Right lobe of liver (tissue), 6 donors: Measurements from ENCODE around the gene SERTAD3. TPM values are rescaled to one million over a fixed set of nuclear protein-coding genes. Genes with fewer than 3 reads are reported as not detected.

Experiments
- ATAC-seq, 4 donors: fragments of 200-7000 bp; cut with Tn5 transposase; one replicate each; pipeline ENCODE4 v1.9.1; 2020; ENCODE audit warnings: mild to moderate bottlenecking in 4 of 4, moderate library complexity in 4 of 4
- DNase-seq, 3 donors: peaks; one replicate each; pipeline ENCODE4 v3.0.0-alpha.2; 2020
- H3K27ac ChIP-seq, 3 donors: fragments of 200-600 bp; one replicate each; pipeline ENCODE4 v1.8.0; 2022
- H3K27me3 ChIP-seq, 2 donors: fragments of 200-600 bp; one replicate each; pipeline ENCODE4 v1.8.0; 2022
- H3K36me3 ChIP-seq, 4 donors: fragments of 200-600 bp; sonication (generic) in 1 of 4; one replicate each; pipeline versions ENCODE4 v1.5.1 to v1.8.0; 2017 to 2022; ENCODE audit warnings: control low read depth in 1 of 4
- H3K4me1 ChIP-seq, 4 donors: fragments of 200-600 bp; sonication (generic) in 1 of 4; one replicate each; pipeline versions ENCODE4 v1.5.1 to v1.8.0; 2017 to 2022; ENCODE audit warnings: control low read depth in 1 of 4
- H3K4me3 ChIP-seq, 3 donors: fragments of 200-600 bp; one replicate each; pipeline ENCODE4 v1.8.0; 2022
- H3K9me3 ChIP-seq, 4 donors: fragments of 200-600 bp; sonication (generic) in 1 of 4; one replicate each; pipeline versions ENCODE4 v1.5.1 to v1.8.0; 2017 to 2022; ENCODE audit warnings: control low read depth in 1 of 4
- POLR2A ChIP-seq: fragments of 450-650 bp; IDR thresholded peaks from one replicate; pipeline ENCODE4 v1.6.1; 2017; ENCODE audit warnings: antibody characterized with exemption, mild to moderate bottlenecking
- WGBS: methylation state at CpG from one replicate; pipeline ENCODE4 v1.1.6; 2018; ENCODE audit warnings: low coverage, low lambda C conversion rate; ENCODE audit not compliant: insufficient coverage; ENCODE audit errors: missing lambda C conversion rate; 5-methylcytosine and 5-hydroxymethylcytosine counted together
- intact Hi-C, 2 donors: fragments of 100-400 bp; cut with DNase I; formaldehyde crosslinking; loops; one replicate each; pipeline versions ENCODE4 v1.11.2 to v1.14.1; 2022
- small RNA-seq, 2 experiments: library from RNA; depleted of rRNA; stranded (forward); fragments of <200 nt; gene quantifications; one replicate each; pipeline ENCODE3, GENCODE V24; 2016
- total RNA-seq, 6 experiments: library from RNA; depleted of rRNA in 2 of 6; stranded (reverse); fragments of >200 nt in 2 of 6; fragmentation: NEBNext Ultra II Directional in 3 of 6; extraction: Animal tissue kit (Norgen Biotek cat#: 25700) in 3 of 6; gene quantifications; one replicate each; pipeline versions ENCODE4 v1.1.0 to v1.2.4, GENCODE V29; 2016 to 2023
- TF ChIP-seq, protein P1 (sequence below), 4 donors: fragments of 200-600 bp in 3 of 4; fragments of 450-650 bp in 1 of 4; IDR thresholded peaks; one replicate each; pipeline versions ENCODE4 v1.5.1 to v1.8.0; 2016 to 2022; ENCODE audit warnings: antibody characterized with exemption in 4 of 4, mild to moderate bottlenecking in 2 of 4
- donor health status: DM: no; HTN: yes; CAD: no.
- donor health status: DM: no; HTN: no; CAD: no.
- donor health status: DM: no; HTN: no; CAD: no.
- donor health status: DM: no; HTN: yes; CAD: no.
- donor health status: DM: no; HTN: yes; CAD: no.

The SERTAD3 gene
- total RNA-seq, 6 experiments from 2014 or later, result 5.2 to 10.1 (median 7.4) TPM

DNA sequence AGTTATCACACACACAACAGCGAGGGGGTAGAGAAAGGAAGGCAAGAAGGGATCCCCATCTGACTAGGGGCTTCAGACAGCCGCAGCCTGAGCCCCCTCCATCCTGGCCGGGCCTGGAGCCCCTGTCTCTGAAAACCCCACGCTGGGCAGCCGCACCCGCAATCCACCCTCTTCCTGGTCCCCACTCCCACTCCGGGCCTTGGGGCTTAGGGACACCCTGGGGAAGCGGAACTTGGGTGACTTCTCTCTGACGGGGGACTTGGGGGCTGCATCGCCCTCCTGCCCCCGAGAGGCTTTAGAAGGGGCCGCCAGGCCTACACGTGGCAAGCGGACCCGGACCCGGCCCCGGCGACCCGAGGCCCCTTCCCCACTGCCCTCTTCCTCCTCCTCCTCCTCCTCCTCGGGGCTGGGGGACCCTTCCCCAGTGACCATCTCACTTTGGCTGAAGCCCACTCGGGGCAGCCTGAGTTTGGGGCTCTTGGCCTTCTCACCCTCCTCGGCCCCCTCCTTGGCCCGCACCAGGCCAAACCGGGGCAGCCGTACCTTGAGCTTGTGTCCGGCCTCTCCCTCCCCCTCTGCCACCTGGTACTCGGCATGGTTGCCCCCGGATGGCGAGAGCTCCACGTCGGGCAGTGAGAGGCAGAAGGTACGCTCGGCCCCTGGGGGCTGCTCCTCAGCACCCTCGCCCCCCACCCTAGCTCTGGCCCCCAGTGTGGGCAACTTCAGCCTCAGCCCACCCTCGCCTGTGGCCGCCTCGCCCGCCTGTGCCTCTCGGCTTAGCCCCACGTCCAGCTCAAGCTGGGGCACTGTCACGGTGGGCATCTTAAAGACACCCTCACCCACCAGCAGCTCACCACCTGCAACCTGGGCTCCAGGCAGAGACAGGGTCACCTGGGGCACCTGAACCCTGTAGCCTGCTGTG lies 50.0 kb downstream of the SERTAD3 start:
- no peak overlapping the region for H3K4me3 ChIP-seq
- H3K36me3 ChIP-seq, result no peaks in the 10 kb centered on the region
- no peaks in the 10 kb centered on the region for H3K4me1 ChIP-seq
- H3K27ac ChIP-seq, result no peak overlapping the region
- no peaks in the 10 kb centered on the region for H3K27me3 ChIP-seq
- intact Hi-C loops, result no loop called here
- no peaks in the 10 kb centered on the region for H3K9me3 ChIP-seq
- WGBS, result 86% methylated on average over 9 of the region's 41 CpGs
- TF ChIP-seq, protein P1, sequence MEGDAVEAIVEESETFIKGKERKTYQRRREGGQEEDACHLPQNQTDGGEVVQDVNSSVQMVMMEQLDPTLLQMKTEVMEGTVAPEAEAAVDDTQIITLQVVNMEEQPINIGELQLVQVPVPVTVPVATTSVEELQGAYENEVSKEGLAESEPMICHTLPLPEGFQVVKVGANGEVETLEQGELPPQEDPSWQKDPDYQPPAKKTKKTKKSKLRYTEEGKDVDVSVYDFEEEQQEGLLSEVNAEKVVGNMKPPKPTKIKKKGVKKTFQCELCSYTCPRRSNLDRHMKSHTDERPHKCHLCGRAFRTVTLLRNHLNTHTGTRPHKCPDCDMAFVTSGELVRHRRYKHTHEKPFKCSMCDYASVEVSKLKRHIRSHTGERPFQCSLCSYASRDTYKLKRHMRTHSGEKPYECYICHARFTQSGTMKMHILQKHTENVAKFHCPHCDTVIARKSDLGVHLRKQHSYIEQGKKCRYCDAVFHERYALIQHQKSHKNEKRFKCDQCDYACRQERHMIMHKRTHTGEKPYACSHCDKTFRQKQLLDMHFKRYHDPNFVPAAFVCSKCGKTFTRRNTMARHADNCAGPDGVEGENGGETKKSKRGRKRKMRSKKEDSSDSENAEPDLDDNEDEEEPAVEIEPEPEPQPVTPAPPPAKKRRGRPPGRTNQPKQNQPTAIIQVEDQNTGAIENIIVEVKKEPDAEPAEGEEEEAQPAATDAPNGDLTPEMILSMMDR (IDR thresholded peaks at IDR 0.05), result no peak
- no peak for TF ChIP-seq POLR2A
- DNase-seq (no peak), ATAC-seq (no peak)

DNA sequence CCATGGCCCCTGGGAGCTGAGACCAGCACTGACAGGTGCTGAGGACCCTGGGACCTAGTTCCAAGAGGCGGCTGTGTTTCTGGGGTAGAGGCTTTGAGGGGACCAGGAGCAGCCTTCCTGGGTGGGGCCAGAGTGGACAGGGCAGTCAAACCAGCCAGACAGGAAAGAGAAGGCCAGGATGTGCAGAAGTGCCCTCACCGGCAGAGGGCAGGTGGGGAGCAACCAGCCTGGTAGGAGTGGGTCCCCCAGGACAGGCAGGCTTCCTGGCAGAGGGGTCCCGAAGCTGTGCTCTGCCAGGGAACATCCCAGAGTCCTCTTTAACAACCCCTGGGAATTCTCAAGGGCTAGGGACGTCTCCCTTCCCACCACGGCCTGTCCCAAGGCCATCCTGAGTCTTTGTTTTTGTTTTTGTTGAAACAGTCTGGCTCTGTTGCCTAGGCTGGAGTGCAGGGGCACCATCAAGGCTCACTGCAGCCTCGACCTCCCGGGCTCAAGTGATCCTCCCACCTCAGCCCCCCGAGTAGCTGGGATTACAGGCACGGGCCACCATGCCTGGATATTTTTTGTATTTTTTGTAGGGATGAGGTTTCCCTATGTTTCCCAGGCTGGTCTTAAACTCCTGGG lies 51.1 kb downstream of the SERTAD3 start:
- TF ChIP-seq, protein P1 (IDR thresholded peaks at IDR 0.05), result peak in 2 of 4 donors; percentile 7 to 14
- TF ChIP-seq POLR2A, result no peak
- Histone ChIP-seq H3K27ac (no peak overlapping the region), H3K4me3 (no peak overlapping the region), H3K27me3 (no peaks in the 10 kb centered on the region), H3K36me3 (no peaks in the 10 kb centered on the region), H3K9me3 (no peaks in the 10 kb centered on the region), H3K4me1 (no peaks in the 10 kb centered on the region)
- no peak for DNase-seq
- 55% methylated on average over 4 of the region's 9 CpGs for WGBS
- peak; percentile 15 to 57 (median 36) for ATAC-seq
- intact Hi-C loops, result no loop called here

DNA sequence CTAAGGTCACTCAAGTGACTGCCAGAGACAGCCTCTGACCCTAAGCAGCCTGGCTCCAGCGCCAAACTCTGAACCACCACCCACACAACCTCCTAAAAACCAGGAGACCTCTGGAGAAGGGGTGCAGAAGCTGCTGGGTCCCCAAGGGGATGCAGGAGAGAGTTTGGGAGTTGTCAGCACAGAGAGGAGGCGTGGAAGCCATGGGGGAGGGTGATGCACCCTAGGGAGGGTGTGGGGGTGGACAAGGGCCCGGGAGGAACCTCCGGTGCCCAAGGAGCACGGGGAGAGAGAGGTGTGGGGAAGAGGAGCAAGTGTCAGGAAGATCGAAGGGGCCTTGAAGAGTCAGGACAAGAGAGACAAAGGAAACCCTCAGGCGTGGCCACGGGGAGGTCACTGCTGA lies 52.0 kb downstream of the SERTAD3 start:
- Histone ChIP-seq H3K4me3 (no peak overlapping the region), H3K4me1 (no peaks in the 10 kb centered on the region), H3K27me3 (no peaks in the 10 kb centered on the region), H3K9me3 (no peaks in the 10 kb centered on the region), H3K27ac (no peak overlapping the region), H3K36me3 (no peaks in the 10 kb centered on the region)
- no peak for DNase-seq
- intact Hi-C loops, result no loop called here
- WGBS, result 77% methylated on average over 6 of the region's 8 CpGs
- ATAC-seq, result no peak
- TF ChIP-seq, protein P1 (IDR thresholded peaks at IDR 0.05), result no peak
- TF ChIP-seq POLR2A, result no peak

Small RNAs within 50 kb of the gene (small RNA-seq; reads per million reads assigned to genes)
- 0 reads per million in 2 experiments for gene RF00017

Other genes with a start within 250 kb of the SERTAD3 start
- not detected for gene TTC9B, start 226.0 kb downstream of the SERTAD3 start, total RNA-seq
- gene CCNP, start 217.6 kb downstream of the SERTAD3 start, total RNA-seq, result 1 to 10 TPM; 1.5 to 8.7 (median 3.9) TPM
- gene AKT2, start 159.0 kb downstream of the SERTAD3 start, total RNA-seq, result 100 to 1,000 TPM in 3 of 6 experiments, 10 to 100 TPM in 3; 83.2 to 132 (median 107) TPM
- 1 to 10 TPM; 4.8 to 8.1 (median 5.5) TPM for gene C19orf47, start 95.9 kb downstream of the SERTAD3 start, total RNA-seq
- 100 to 1,000 TPM in 4 of 6 experiments, 10 to 100 TPM in 2; 84.7 to 197 (median 113) TPM for gene PLD3, start 95.6 kb downstream of the SERTAD3 start, total RNA-seq
- gene HIPK4, start 54.2 kb downstream of the SERTAD3 start, total RNA-seq, result under 1 TPM in 1 of 6 experiments, not detected in 5; 0.15 TPM
- under 1 TPM; 0.37 to 0.99 (median 0.60) TPM for gene PRX, start 31.0 kb downstream of the SERTAD3 start, total RNA-seq
- 10 to 100 TPM in 1 of 6 experiments, 1 to 10 TPM in 5; 3.7 to 11.7 (median 6.2) TPM for gene SERTAD1, start 18.3 kb downstream of the SERTAD3 start, total RNA-seq
- gene BLVRB, start 21.4 kb upstream of the SERTAD3 start, total RNA-seq, result 100 to 1,000 TPM; 127 to 326 (median 146) TPM
- 1 to 10 TPM in 1 of 6 experiments, under 1 TPM in 5; 0.44 to 1.6 (median 0.65) TPM for gene SPTBN4, start 22.7 kb upstream of the SERTAD3 start, total RNA-seq
- 10 to 100 TPM; 16.1 to 29.0 (median 22.4) TPM for gene SHKBP1, start 132.5 kb upstream of the SERTAD3 start, total RNA-seq
- 10 to 100 TPM; 19.3 to 40.8 (median 34.4) TPM for gene LTBP4, start 157.0 kb upstream of the SERTAD3 start, total RNA-seq
- 10 to 100 TPM in 3 of 6 experiments, 1 to 10 TPM in 3; 6.1 to 19.6 (median 10.5) TPM for gene NUMBL, start 246.3 kb upstream of the SERTAD3 start, total RNA-seq